HG03280 (cell line): ENCODE measurements around the gene RNF217.
"Not testable (repeated sequence)": the region's sequence is repeated elsewhere in the genome, so short reads cannot be mapped to it uniquely, and the experiment has no call there.

Source experiments
- ATAC-seq: cut with Tn5 transposase; IDR thresholded peaks from one replicate; pipeline ENCODE4 v1.9.1; 2021; ENCODE audit warnings: mild to moderate bottlenecking, moderate library complexity; ENCODE audit not compliant: unreplicated experiment

The RNF217 gene

DNA sequence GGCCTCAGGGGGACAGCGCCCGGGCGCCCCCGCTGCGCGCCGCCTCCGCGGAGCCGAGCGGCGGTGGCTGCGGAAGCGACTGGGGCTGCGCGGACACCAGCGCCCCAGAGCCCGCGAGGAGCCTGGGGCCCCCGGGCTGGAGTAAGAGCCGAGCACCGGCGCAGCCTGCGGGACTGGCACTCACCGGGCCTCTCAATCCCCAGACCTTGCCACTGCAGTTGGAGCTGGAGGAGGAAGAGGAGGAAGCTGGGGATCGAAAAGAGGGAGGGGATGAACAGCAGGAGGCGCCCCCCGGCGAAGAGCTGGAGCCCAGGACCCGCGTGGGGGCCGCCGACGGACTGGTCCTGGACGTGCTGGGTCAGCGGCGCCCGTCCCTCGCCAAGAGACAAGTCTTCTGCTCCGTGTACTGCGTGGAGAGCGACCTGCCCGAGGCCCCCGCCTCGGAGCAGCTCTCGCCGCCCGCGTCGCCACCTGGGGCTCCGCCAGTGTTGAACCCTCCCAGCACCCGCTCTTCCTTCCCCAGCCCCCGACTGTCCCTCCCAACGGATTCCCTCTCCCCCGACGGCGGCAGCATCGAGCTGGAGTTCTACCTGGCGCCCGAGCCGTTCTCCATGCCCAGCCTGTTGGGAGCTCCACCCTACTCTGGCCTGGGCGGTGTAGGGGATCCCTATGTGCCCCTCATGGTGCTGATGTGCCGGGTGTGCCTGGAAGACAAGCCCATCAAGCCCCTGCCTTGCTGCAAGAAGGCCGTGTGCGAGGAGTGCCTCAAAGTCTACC, 590 bp downstream of the RNF217 start:
- no peak for ATAC-seq

- no peak for ATAC-seq
Measured at GRCh38 chr6:124963416-124963785, 1.2 kb downstream of the RNF217 start.

DNA sequence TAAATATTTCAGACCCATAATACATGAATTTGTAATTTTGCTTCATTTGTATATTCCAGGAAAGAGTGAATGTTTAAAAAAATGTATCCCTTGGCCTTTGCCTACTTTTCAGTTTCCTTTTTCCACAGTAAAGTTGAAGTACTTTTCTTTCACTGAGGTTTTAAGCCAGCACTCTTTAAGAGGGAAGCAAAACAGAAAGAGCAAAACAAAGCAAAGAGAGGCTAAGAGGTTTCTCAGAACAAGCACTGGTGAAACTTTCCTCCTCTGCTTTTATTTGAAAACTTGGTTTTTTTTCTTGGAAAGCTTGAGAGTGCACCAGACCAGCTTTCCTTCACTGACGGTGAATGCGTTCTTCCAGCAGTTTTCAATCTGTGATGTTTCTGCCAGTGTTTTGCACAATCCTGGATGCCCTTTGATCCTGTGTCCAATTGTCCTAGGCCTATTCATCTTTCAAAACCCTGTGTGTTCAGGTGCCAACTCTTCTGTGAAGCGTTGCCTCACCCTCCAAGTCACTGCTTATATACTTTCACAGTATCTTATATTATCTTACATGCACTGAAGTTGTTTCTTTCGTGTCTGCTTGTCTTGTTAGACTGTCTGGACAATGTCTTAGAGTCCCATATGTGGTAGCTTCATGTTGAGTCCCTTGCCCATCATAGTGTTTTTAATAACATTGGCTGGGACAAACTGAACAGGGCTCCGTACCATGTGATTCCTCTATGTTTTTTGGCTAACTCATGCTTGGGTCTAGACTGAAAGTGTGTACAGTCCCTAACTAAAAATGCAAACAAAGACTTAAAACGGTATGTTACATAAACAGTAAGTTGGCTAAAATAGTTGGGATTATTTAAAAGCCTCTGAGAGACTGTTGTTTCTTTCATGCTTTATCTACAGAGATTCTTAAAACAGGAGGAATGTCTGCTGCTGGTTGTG, 1.9 kb downstream of the RNF217 start:
- ATAC-seq = no peak

DNA sequence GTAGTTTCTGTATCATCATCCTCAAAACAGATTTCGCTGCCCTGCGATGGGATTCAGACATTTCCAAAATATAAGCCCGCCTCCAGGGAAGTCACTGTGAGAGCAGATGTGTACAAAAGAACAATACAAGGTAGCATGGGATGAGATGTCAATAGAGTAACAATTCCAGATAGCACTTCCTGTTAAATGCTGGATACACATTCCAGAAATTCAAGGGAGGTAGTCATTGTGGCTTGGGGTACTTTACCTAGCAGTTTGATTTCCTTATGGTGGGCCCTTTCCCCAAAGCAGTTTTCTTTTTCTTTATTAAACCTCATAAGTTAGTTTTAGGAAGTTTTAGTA, 2.5 kb downstream of the RNF217 start:
- no peak for ATAC-seq

GRCh38 chr6:124965424-124965850, 3.2 kb downstream of the RNF217 start:
- ATAC-seq = not testable (repeated sequence)

DNA sequence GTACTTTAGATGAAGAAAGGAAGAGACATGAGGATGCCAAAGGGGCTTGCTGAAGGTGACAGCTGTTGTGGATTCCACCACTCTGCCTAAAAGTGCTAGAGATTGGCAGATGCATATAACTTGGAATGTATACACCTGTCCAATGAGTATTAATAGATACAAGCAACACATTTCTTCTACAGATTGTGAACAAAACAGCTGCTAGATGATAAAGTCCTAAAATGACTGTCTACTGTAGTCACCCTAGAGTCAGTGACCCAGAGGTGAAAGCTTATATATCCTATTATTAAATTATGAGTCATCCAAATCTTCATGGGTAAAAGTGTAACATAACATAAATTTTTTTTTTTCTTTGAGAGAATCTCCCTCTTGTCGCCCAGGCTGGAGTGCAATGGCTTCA, 5.2 kb downstream of the RNF217 start:
- ATAC-seq = no peak

GRCh38 chr6:124968401-124968800, 6.2 kb downstream of the RNF217 start:
- no peak for ATAC-seq

GRCh38 chr6:124970243-124970642, 8.0 kb downstream of the RNF217 start:
- ATAC-seq = no peak

DNA sequence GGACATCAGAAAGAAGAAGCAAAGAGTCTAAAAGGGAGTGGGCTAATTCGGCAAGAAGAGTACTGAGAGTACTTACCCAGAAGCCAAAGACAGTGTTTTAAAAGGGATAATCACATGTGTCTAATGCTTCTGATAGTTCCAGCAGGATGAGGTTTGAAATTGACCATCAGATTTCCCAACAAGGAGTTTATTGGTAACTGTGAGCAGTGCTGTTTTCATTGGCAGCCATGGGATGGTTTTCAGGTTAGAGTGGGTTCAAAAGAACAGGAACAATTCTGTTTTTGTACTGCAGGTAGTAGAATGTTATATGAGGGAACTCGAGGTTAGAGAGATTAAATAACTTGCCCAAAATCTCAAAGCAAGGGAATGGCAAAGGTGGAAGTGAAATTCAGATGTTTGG, 8.5 kb downstream of the RNF217 start:
- no peak for ATAC-seq

- no peak for ATAC-seq
Measured at GRCh38 chr6:124973780-124974179, 11.5 kb downstream of the RNF217 start.

- ATAC-seq = no peak
Measured at GRCh38 chr6:124974771-124975377, 12.6 kb downstream of the RNF217 start.

GRCh38 chr6:124977067-124977908, 15.1 kb downstream of the RNF217 start:
- no peak for ATAC-seq

- ATAC-seq = no peak
Measured at GRCh38 chr6:124978451-124979293, 16.4 kb downstream of the RNF217 start.

DNA sequence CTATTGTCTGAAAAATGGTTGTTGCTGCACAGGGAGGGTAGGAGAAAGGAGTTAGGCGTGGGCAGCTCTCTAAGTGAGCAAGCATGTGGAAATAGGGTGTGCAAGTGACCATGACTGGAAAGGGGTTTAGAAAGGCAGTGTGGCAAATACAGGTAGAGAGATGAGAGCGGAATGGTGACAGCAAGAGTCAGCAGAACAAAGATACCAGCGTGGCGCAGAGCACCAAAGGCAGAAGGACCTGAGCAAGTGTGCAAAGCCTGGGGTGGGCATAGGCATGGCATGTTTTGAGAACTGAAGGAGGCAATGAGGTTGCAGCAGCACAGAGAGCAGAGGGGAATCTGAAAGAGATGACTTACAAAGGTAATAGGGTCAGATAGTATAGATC, 17.0 kb downstream of the RNF217 start:
- no peak for ATAC-seq

- ATAC-seq = no peak
Measured at GRCh38 chr6:124982669-124983068, 20.4 kb downstream of the RNF217 start.

DNA sequence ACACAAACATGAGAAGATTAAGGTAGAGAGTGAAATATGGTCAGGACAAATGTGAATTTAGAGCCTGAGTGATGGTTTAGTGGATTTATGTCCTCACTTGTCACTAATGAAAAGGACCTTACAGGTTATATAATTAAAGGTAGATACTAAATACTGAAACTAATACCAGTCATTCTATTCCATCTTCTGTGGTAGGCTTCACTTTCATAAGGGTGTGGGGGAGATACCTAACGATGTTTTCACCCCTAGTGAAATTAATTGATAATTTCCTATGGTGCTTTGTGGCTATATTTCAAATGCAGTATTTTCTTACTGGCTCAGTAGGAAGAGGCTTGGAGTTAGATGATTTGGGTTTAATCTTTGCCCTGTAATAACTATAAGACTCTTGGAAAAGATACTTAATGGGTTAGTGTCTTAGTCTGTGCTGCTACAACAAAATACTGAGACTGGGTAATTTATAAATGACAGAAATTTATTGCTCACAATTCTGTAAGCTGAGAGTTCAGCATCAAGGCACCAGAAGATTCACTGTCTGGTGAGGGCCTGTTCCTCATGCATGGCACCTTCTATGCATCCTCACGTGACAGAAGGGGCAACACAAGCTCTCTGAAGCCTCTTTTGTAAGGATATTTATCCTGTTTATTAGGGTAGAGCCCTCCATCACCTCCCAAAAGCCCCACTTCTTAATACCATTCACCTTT, 21.3 kb downstream of the RNF217 start:
- no peak for ATAC-seq

DNA sequence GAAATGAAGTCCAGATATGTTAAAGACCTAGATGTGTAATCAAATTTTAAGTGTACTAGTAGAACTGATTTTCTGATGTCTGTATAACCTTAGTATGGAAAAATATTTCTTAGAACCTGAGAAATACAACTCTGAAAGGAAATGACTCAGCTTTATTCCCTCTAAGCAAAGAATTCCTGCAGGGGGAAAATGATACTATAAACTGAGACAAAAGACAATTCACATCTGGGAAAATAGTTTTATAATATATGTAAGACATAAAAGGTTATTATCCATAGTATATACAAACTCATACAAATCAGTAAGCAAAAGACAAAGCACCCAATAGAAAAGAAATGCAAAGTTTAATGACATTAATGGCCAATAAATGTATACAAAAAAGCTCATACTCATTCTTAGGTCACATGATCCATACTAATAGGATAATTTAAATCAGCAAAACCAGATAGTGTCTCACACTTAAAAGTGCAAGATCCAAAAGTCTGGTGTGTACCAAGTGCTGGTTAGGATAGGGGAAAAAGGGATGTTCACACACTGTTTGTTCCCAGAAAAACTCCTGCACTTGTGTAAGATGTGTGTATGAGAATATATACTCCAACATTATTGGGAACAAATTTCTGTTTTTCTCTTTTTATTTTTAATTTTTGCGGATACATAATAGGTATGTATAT, 22.6 kb downstream of the RNF217 start:
- ATAC-seq = no peak

- no peak for ATAC-seq
Measured at GRCh38 chr6:124986164-124986563, 23.9 kb downstream of the RNF217 start.

- ATAC-seq = no peak
Measured at GRCh38 chr6:124987291-124987690, 25.1 kb downstream of the RNF217 start.
